Prostate gland (tissue), 2 donors: ENCODE results near the gene ZBTB7C. TPM values are rescaled to one million over a fixed set of nuclear protein-coding genes. Genes with fewer than 3 reads are reported as not detected.
"Not testable (repeated sequence)": the region's sequence is repeated elsewhere in the genome, so short reads cannot be mapped to it uniquely, and the experiment has no call there.

Experiments
- DNase-seq: peaks from one replicate; pipeline ENCODE4 v3.0.0-alpha.2; 2019; ENCODE audit warnings: low spot score
- H3K27ac ChIP-seq, 2 donors: fragments of 200-600 bp; sonication (generic); 2 replicates each; pipeline ENCODE4 v1.5.1; 2017 to 2019
- H3K27me3 ChIP-seq: fragments of 200-600 bp; sonication (generic); replicated peaks from 2 replicates; pipeline ENCODE4 v1.5.1; 2019; ENCODE audit not compliant: insufficient read depth
- H3K36me3 ChIP-seq, 2 donors: fragments of 200-600 bp; sonication (generic); 1 replicate in 1 of 2; 2 replicates in 1 of 2; pipeline versions ENCODE4 v1.5.1 to v1.8.1; 2017 to 2019
- H3K4me1 ChIP-seq: fragments of 200-600 bp; sonication (generic); replicated peaks from 2 replicates; pipeline ENCODE4 v1.5.1; 2019
- H3K4me3 ChIP-seq, 2 donors: fragments of 200-600 bp; sonication (generic); 2 replicates each; pipeline ENCODE4 v1.5.1; 2017 to 2019
- H3K9me3 ChIP-seq: fragments of 200-600 bp; sonication (generic); 2 replicates; pipeline ENCODE4 v1.5.1; 2017
- CTCF ChIP-seq, 4 experiments: fragments of 200-600 bp in 2 of 4; fragments of 450-650 bp in 2 of 4; sonication (generic) in 2 of 4; IDR thresholded peaks; 1 replicate in 3 of 4; 2 replicates in 1 of 4; pipeline ENCODE4 v1.5.1; 2016 to 2019; ENCODE audit warnings: antibody characterized with exemption in 4 of 4, mild to moderate bottlenecking in 2 of 4, moderate library complexity in 2 of 4
- POLR2A ChIP-seq: fragments of 450-650 bp; IDR thresholded peaks from one replicate; pipeline ENCODE4 v1.6.1; 2016; ENCODE audit warnings: antibody characterized with exemption, mild to moderate bottlenecking
- POLR2AphosphoS5 ChIP-seq: sonication (generic); formaldehyde crosslinking; IDR thresholded peaks from one replicate; pipeline ENCODE4 v1.6.1; 2017; ENCODE audit warnings: antibody characterized with exemption
- WGBS: methylation state at CpG from one replicate; pipeline ENCODE4 v1.1.5; 2018; 5-methylcytosine and 5-hydroxymethylcytosine counted together
- intact Hi-C: fragments of 100-400 bp; cut with DNase I; formaldehyde crosslinking; loops from one replicate; pipeline ENCODE4 v1.14.2; 2022
- total RNA-seq, 2 donors: library from RNA; depleted of rRNA; stranded (reverse); fragments of >200 nt; gene quantifications; one replicate each; pipeline ENCODE4 v1.1.0, GENCODE V29; 2016

Gene ZBTB7C
- total RNA-seq, 2 donors from 2014 or later, result 14.7 to 48.9 TPM

DNA sequence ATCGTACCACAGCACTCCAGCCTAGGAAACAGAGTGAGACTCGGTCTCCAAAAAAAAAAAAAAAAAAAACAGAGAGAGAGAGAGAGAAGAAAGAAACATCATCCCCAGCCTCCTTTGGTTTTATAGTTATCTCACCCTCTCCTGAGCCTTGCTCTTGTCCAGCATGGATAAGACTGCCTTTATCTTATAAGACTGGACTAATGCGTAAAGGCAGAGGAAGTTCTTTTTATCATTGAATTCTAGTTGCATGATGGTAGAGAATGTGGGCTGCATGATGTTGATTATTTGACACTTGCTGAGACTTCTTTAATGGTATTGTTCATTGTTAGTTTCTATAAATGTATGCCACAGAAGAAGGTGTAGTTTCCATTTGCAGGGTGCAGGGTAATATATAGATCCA is 124.4 kb downstream of the ZBTB7C start:
- Histone ChIP-seq H3K4me1 (no peaks in the 10 kb centered on the region), H3K36me3 (no peaks in the 10 kb centered on the region), H3K4me3 (no peak overlapping the region), H3K27ac (no peak overlapping the region), H3K27me3 (no peaks in the 10 kb centered on the region), H3K9me3 (no peaks in the 10 kb centered on the region)
- TF ChIP-seq POLR2AphosphoS5, result no peak
- intact Hi-C loops, result no loop called here
- DNase-seq, result no peak
- WGBS, result 97% methylated on average over 3 of the region's 3 CpGs

DNA sequence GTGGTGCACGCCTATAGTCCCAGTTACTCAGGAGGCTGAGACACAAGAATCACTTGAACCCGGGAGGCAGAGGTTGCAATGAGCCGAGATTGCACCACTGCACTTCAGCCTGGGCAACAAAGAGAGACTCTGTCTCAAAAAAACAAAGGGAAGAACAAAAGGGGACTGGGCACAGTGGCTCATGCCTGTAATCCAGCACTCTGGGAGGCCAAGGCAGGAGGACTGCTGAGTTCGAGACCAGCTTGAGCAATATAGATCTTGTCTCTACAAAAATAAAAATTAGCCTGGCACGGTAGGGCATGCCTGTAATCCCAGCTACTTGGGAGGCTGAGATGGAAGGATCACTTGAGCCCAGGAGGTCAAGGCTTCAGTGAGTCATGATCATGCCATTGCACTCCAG is 125.2 kb downstream of the ZBTB7C start:
- H3K4me3 ChIP-seq, H3K27me3 ChIP-seq, H3K36me3 ChIP-seq, DNase-seq, H3K9me3 ChIP-seq, intact Hi-C loops, H3K27ac ChIP-seq, H3K4me1 ChIP-seq: not testable (repeated sequence)
- WGBS, result 92% methylated on average over 5 of the region's 5 CpGs

DNA sequence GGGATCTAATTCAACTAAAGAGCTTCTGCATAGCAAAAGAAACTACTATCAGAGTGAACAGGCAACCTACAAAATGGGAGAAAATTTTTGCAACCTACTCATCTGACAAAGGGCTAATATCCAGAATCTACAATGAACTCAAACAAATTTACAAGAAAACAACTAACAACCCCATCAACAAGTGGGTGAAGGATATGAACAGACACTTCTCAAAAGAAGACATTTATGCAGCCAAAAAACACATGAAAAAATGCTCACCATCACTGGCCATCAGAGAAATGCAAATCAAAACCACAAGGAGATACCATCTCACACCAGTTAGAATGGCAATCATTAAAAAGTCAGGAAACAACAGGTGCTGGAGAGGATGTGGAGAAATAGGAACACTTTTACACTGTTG is 127.7 kb downstream of the ZBTB7C start:
- H3K27me3 ChIP-seq, H3K4me1 ChIP-seq, intact Hi-C loops, H3K36me3 ChIP-seq, H3K9me3 ChIP-seq, H3K4me3 ChIP-seq, H3K27ac ChIP-seq, DNase-seq: not testable (repeated sequence)

DNA sequence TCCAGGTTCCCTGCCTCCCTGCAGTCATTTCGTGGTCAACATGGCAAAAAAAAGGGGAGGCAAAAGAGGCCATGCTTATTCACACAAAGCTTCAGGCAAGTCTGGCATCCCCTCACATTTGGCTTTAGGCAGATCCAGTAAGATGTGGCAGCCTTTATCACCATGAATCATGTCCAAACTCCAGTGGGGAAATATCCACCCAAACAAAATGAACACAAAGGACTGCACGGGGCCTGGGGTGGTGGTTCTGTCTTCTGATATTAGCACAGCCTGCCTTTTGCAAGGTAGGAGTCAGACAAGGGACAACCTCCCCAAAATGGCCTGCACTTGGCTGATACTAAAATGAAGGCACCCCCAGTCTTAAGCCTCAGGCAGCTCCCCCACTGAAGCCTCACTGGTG is 129.9 kb downstream of the ZBTB7C start:
- TF ChIP-seq POLR2A, result no peak
- TF ChIP-seq CTCF (IDR thresholded peaks at IDR 0.05), result no peak
- TF ChIP-seq POLR2AphosphoS5, result no peak
- 47% methylated on average over 2 of the region's 2 CpGs for WGBS
- H3K27me3 ChIP-seq, result no peaks in the 10 kb centered on the region
- H3K4me1 ChIP-seq, result no peaks in the 10 kb centered on the region
- no peak for DNase-seq
- H3K27ac ChIP-seq, result no peak overlapping the region
- no peaks in the 10 kb centered on the region for H3K36me3 ChIP-seq
- no peaks in the 10 kb centered on the region for H3K9me3 ChIP-seq
- no peak overlapping the region for H3K4me3 ChIP-seq
- intact Hi-C loops, result no loop called here

DNA sequence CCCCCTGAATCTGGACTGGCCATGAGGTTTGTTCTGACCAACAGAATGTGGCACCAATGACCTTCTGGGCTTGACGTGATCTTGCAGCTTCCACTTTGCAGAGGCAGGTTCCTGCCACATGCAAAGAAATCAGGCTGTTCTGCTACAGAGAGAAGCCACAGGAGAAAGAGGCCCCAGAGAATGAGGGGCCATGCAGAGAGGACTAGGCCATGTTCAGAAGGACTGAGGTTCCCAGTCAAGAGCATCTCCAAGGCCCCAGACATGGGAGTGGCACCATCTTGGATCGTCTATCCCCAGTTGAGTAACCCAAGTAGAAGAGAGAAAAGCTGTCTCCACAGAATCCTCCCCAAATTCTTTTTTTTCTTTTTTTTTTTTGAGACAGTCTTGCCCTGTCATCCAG is 131.1 kb downstream of the ZBTB7C start:
- no peaks in the 10 kb centered on the region for H3K9me3 ChIP-seq
- TF ChIP-seq CTCF (IDR thresholded peaks at IDR 0.05), result no peak
- no peak for TF ChIP-seq POLR2AphosphoS5
- TF ChIP-seq POLR2A, result no peak
- H3K27ac ChIP-seq, result no peak overlapping the region
- no peak for DNase-seq
- H3K4me3 ChIP-seq, result no peak overlapping the region
- H3K4me1 ChIP-seq, result no peaks in the 10 kb centered on the region
- H3K27me3 ChIP-seq, result no peaks in the 10 kb centered on the region
- H3K36me3 ChIP-seq, result no peaks in the 10 kb centered on the region
- intact Hi-C loops, result no loop called here
- 98% methylated on average over 2 of the region's 2 CpGs for WGBS

DNA sequence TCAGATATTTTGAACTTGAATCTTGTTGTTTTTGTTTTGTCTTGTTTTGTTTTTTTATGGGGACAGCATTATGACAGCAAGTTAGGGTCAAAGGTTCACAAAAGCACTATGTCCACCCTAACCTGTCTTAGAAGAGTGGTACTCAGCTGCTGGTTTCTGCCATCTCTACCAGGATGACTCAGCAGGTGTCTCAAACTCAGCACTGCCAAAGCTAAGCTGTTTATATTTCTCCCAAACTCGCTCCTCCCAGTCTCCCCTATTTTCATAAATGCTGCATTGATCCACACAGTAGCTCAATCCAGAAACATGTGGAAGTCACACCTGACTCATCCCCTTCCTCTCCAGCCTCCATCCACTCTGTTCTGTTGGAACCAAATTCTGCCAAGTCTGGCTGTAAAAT is 134.9 kb downstream of the ZBTB7C start:
- TF ChIP-seq POLR2A (no peak), POLR2AphosphoS5 (no peak), CTCF (IDR thresholded peaks at IDR 0.05) (no peak)

DNA sequence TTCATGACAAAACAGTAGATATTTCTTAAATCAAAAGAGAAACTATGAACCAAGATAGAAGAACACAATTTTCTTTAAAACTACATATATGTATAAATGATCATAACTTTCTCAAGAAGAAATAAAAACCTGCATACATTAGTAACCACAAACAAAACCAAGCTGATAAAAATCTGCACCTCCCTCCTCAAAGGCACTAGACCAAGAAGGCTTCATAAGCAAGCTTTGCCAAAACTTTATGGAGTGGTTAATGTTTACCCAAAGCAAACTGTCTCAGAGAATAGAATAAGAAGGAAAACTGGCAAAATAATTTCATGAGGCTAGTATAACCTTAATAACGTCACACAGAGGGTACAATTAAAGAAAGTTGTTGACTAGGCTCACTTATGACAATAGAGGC is 138.3 kb downstream of the ZBTB7C start:
- no peak overlapping the region for H3K27ac ChIP-seq
- no peaks in the 10 kb centered on the region for H3K36me3 ChIP-seq
- no peaks in the 10 kb centered on the region for H3K4me1 ChIP-seq
- intact Hi-C loops, result no loop called here
- H3K4me3 ChIP-seq, result no peak overlapping the region
- H3K9me3 ChIP-seq, result no peaks in the 10 kb centered on the region
- TF ChIP-seq POLR2A (no peak), POLR2AphosphoS5 (peak; percentile 26), CTCF (IDR thresholded peaks at IDR 0.05) (no peak)
- WGBS, result 18% methylated on average over 1 of the region's 1 CpG
- no peaks in the 10 kb centered on the region for H3K27me3 ChIP-seq
- DNase-seq, result no peak

More for the DNA sequence above, 134.9 kb downstream of the ZBTB7C start:
- Histone ChIP-seq H3K4me3 (no peak overlapping the region), H3K27me3 (no peaks in the 10 kb centered on the region), H3K27ac (no peak overlapping the region), H3K36me3 (no peaks in the 10 kb centered on the region), H3K4me1 (no peaks in the 10 kb centered on the region), H3K9me3 (no peaks in the 10 kb centered on the region)
- intact Hi-C loops, result no loop called here
- 54% methylated on average over 1 of the region's 1 CpG for WGBS
- DNase-seq, result no peak
